GM21381 (cell line): ENCODE data around the gene ID2.

Experiments used
- ATAC-seq: cut with Tn5 transposase; IDR thresholded peaks from one replicate; pipeline ENCODE4 v1.9.1; 2021; ENCODE audit warnings: mild to moderate bottlenecking, moderate library complexity; ENCODE audit not compliant: unreplicated experiment

Gene ID2

GRCh38 chr2:8681786-8682692 is at the start of gene ID2:
TSS of gene ID2 (plus strand) at chr2:8682056. CDS start at chr2:8682166, 110 bp downstream.
- peak; percentile 58 for ATAC-seq

- ATAC-seq: no peak
These were observed 49.1 kb upstream of the ID2 start for GRCh38 chr2:8632755-8633154.

- ATAC-seq: no peak
These were observed 48.6 kb upstream of the ID2 start for GRCh38 chr2:8633186-8633734.

- no peak for ATAC-seq
These were observed 48.0 kb upstream of the ID2 start for GRCh38 chr2:8633735-8634313.

GRCh38 chr2:8634466-8635172 is 47.2 kb upstream of the ID2 start:
- ATAC-seq: no peak

GRCh38 chr2:8636041-8636491 is 45.8 kb upstream of the ID2 start:
- ATAC-seq: no peak

GRCh38 chr2:8636721-8637636 is 44.9 kb upstream of the ID2 start:
- no peak for ATAC-seq

- ATAC-seq: no peak
These were observed 43.5 kb upstream of the ID2 start for GRCh38 chr2:8638327-8638726.

- no peak for ATAC-seq
These were observed 42.7 kb upstream of the ID2 start for GRCh38 chr2:8639122-8639635.

- ATAC-seq: no peak
These were observed 41.4 kb upstream of the ID2 start for GRCh38 chr2:8640498-8640897.

GRCh38 chr2:8641301-8641965 is 40.4 kb upstream of the ID2 start:
- no peak for ATAC-seq

GRCh38 chr2:8642366-8643068 is 39.3 kb upstream of the ID2 start:
- ATAC-seq: no peak

- no peak for ATAC-seq
These were observed 38.4 kb upstream of the ID2 start for GRCh38 chr2:8643250-8643995.

- no peak for ATAC-seq
These were observed 37.9 kb upstream of the ID2 start for GRCh38 chr2:8643996-8644356.

GRCh38 chr2:8644605-8645175 is 37.2 kb upstream of the ID2 start:
- ATAC-seq: no peak

- ATAC-seq: no peak
These were observed 36.6 kb upstream of the ID2 start for GRCh38 chr2:8645176-8645831.

- ATAC-seq: no peak
These were observed 35.0 kb upstream of the ID2 start for GRCh38 chr2:8646731-8647461.
